HG02588 (cell line): ENCODE data around the gene KCNC1.

Experiments
- ATAC-seq: cut with Tn5 transposase; IDR thresholded peaks from one replicate; pipeline ENCODE4 v1.9.1; 2021; ENCODE audit warnings: mild to moderate bottlenecking, moderate library complexity; ENCODE audit not compliant: unreplicated experiment

The KCNC1 gene

DNA sequence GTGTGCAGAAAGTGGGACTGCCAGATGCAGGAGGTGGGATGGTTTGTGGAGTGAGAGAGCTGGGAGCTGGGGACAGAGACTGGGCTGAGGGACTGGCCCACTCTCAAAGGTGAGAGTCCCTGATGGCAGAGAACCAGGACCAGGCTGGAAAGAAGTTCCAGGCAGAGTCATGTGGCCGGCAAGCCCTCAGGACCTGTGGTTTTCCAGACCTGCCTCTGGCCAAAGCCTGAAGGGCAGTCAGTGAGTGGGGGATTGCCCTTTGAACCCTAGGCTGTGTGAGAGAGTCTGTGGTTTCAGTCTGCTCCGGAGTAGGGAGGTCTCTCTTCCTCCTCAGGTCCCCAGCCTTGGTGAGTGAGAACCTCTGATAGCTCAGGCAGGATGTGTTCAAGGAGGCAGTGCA lies 17.0 kb downstream of the KCNC1 start:
- no peak for ATAC-seq

GRCh38 chr11:17752144-17752543 lies 17.6 kb downstream of the KCNC1 start:
- no peak for ATAC-seq

- ATAC-seq, result no peak
Observed at GRCh38 chr11:17753153-17753552, 18.6 kb downstream of the KCNC1 start.

DNA sequence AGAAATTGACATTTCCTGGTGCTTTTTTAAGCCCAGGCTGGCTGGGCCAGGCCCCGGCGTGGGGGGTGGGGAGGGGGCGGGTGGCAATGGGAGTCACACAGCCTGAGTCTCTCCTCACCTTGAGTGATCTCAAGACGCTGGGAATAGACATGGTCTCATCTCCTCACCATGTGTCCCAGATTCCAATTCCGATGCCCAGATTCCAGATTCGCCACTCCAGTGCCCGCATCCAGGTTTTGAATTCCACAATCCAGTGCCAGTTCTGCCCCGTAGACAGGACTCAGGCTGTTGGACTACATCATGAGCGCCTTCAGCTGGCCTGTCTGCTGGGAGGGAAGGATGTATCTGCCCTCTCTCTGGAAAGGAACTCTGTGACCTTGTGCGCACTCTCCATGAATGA lies 19.1 kb downstream of the KCNC1 start:
- no peak for ATAC-seq

DNA sequence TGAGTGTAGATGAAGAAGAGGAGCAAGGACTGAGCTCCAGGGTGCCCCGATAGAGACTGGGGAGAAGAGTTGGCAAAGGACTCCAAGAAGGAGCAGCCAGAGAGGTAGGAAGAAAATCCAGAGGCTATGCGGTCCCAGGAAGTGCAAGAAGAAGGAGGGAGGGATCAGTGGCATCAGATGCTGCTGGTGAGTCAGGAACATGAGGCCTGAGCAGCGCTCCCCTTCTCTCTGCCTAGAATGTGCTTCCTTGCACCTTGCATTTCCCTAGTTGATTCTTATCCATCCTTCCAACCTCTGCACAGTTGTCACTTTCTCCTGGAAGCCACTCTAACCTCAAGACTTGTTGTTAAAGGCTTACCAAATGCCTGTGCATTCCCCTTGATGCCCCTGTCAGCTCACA lies 21.3 kb downstream of the KCNC1 start:
- ATAC-seq, result no peak

DNA sequence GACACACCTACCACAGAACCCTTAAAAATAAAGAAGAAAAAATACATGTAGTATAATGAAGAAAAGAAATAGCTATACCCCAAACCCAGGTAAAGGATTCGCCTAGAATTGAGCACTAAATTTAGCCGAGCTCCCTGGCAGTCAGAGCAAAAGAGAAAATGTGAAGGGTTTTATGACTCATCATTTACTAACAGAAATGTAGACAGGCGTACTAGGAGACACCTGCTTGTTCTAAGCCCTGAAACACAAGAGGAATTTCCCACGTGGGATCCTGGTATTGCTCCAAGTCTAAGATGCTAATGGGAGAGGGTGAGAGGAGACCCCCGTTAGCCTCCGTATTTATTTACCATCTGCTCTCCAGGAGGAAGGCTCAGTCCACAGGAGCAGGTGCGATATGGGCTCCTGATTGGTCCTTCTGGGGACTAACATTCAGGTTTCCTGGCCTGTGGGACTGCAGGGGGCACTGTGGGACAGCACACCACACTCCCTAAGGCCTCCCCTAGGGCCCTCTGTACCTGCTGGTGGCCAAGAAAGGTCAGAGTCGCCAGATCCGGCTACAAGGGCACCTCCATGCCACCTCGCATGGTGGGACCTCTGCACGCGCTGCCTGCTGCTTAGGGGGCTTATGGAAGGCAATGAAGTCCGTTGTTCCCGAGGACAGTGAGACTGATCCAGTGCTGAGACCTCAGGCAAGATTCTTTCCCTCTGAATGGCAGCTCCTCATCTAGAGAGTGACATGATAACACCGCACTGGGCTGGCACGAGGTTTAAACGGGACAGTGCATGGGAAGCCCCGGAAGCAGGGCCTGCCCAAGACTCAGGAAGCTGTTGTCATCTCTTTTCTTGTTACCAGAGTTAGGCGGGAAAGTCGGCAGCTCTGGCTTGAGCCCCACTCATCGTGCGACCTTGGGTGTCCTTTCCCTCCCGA lies 25.8 kb downstream of the KCNC1 start:
- ATAC-seq, result no peak

GRCh38 chr11:17762309-17762974 lies 27.9 kb downstream of the KCNC1 start:
- no peak for ATAC-seq

- no peak for ATAC-seq
Observed at GRCh38 chr11:17763244-17763643, 28.7 kb downstream of the KCNC1 start.

GRCh38 chr11:17763703-17764102 lies 29.1 kb downstream of the KCNC1 start:
- ATAC-seq, result no peak

- no peak for ATAC-seq
Observed at GRCh38 chr11:17764446-17765218, 30.1 kb downstream of the KCNC1 start.

DNA sequence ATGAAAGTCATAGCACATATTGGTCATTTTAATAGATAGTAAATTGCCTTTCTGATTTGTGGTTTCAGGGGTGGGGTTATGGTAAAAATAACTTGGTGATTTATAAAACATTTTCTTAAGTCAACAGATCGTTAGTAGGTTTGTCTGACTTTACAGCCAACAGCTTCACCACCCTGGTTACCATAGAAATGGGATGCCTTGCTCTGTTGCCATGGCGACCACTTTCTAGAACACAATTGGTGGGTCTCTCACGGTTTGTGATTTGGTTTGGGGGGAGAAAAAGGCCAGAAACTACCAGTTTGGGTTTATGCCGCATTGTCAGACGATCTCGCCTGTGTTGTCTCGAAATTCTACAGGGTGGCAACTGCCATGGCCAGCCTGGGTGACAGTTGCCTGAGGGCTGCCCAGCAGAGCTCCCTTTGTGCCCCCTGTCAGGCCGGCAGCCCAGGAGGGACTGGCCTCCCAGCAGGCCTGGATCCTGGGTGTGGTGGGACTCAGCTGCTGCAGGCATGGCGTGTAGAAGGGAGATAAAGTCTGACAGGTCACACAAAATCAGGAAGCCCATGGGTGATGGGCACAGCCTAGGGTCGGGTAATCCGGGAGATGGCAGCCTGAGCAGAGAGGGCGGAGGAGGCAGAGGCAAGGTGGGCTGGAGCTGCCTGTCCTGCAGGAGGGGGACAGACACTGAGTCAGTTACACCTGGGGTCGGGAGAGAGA lies 30.9 kb downstream of the KCNC1 start:
- ATAC-seq, result no peak

DNA sequence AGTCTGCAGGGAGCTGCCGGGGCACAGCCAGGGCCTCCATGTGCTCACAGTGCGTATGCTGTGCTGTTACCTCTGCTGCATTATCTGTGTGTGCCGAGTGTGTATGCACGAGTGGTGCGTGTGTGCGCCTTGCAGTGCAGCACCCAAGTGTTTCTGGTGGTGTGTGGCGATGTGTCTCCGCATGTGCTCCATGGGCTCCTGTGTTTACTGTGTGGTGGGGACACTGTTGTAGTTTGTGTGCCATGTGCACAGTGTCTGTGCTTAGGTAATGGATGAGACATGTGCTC lies 31.4 kb downstream of the KCNC1 start:
- no peak for ATAC-seq

DNA sequence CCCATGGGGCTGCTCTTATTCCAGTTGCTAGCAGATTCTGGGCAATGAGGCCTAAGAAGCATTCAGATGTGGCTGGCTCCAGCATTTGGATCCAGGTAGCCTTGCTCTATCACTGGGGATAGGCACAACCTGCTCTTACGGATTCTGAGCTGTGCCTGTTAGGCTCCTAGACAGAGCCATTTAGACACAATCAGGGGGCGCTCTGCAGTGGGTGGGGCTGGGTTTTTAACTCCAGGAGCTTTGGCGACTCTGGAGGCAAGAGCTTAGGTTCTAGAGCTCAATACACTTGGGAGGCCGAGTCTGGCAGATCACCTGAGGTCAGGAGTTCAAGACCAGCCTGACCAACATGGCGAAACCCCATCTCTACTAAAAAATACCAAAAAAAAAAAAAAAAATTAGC lies 32.0 kb downstream of the KCNC1 start:
- ATAC-seq, result no peak

- ATAC-seq, result no peak
Observed at GRCh38 chr11:17767301-17767885, 32.8 kb downstream of the KCNC1 start.

DNA sequence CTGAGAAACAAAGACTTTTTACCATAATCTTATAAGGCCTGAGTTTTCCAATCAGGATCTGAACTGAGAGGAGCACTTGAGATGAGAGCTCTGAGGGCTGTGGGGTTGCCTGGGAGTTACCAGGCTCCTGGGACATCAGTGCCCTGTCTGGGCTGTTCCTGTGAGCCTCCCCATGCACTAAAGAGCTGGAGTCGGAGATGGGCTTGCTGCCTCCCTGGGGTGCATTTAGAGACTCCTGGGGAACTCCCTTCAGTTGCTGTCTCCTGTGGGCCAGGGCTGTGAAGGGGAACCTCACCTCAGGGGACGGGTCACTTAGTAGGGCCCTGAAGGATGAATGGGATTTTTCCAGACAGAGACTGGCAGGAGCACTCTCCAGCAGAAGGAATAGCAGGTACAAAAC lies 33.3 kb downstream of the KCNC1 start:
- ATAC-seq, result no peak

DNA sequence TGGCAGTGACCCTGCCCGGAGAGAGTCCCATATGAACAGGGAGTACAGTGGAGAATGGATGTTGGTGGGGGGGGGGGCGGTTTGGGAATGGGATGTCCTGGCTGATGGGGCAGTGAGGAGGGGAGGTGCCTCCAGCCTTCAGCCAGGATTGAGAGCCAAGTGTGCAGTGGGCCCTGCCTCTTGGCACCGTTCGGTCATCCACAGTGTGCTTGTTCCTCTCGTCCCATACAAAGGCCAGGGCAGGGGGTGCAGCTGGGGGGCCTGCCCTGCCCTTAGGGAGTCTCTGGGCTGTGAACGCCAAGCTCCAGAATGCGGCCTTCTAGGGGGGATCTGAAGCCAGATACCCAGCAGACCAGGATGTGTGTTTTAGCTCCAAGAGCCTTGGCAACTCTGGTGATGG lies 34.0 kb downstream of the KCNC1 start:
- ATAC-seq, result no peak

DNA sequence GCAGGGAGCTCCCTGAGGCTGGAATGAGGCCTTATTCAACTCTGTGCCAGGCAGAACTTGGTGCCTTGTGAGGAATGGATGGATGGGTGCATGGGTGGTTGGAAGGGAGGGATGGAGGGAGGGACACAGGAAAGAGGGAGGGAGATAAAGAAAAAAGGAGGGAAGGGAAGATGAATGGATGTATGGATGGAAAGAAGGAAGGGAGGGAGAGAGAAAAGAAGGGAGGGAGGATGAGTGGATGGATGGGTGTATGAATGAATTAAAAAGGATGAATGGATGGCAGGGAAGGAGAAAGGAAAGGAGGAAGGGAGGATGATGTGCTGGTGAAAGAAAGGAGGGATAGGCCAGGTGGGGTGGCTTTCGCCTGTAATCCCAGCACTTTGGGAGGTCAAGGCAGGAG lies 34.6 kb downstream of the KCNC1 start:
- no peak for ATAC-seq

- ATAC-seq, result no peak
Observed at GRCh38 chr11:17770048-17770652, 35.6 kb downstream of the KCNC1 start.

DNA sequence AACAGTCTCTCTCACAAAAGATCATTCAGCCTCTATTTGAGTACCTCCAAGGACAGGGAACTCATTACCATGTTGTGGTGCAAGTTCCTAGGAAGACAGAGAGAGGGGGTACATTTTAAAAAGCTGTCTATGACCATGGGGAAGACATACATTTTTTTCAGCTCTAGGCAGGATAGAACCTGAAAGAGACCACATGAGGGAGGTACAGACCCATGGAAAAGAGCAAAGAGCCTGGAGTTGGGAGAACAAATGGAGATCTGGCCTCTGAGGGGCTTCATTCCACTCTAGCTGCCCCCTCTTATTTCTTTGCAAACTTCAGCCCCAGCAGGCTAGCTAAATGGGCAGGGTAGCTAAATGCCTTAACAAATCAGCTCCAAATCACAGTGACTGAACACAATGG lies 36.3 kb downstream of the KCNC1 start:
- ATAC-seq, result no peak

- ATAC-seq, result no peak
Observed at GRCh38 chr11:17771415-17771814, 36.8 kb downstream of the KCNC1 start.
